ENCODE results near the gene TRANK1. TPM values are rescaled to one million over a fixed set of nuclear protein-coding genes. Genes with fewer than 3 reads are reported as not detected.

TRANK1 gene
- total and polyA plus RNA-seq, 7 experiments from 2014 or later = 29.6 to 113 (median 75.3) TPM

DNA sequence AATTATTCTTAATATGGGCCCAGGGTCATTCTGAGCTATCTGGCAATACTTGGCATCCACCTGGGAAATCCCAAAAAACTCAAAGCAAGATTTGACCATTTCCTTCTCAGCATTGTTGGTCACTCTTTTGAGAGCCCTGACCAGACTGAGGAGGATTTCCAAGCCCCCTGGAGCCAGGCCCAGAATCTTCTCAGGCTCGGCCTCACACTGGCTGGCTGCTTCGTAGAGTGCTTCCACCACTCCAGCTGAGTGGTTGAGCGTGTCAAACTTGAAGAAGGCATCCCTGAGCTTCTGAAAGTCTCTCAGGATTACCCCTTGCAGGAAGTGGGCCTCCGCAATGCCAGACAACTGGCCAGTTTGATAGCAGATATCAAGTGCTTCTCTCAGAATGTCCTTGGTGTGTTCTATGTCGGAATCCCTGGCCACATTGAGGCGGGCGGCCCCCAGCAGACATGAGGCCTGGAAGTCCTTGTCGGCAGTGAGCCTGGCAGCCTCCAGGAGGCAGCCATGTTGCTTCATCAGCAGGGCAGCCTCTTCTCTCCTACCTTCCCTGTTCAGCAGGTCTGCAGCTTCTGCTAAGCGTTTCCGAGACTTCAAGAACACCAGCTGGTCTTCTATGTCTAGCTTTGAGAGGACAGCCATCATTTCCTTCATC is 111.6 kb downstream of the TRANK1 start:
- ChIA-PET POLR2A (no interaction called here), CTCF (no interaction called here)
- peaks cover 0 to 13% (median 0%) of the 10 kb centered on the region in 7 donors for H3K4me1 Mint-ChIP-seq
- Histone ChIP-seq H3K27ac (ENCODE audit: low read depth, low read length) (no peak overlapping the region), H3K9me3 (ENCODE audit: control insufficient read depth in 2 of 3, low read length in 3 of 3) (no peaks in the 10 kb centered on the region), H3K36me3 (ENCODE audit: control insufficient read depth in 2 of 3, insufficient read depth in 3 of 3, low read length in 3 of 3) (peaks cover 38 to 92% (median 40%) of the 10 kb centered on the region in 3 experiments), H3K4me3 (ENCODE audit: low read length) (no peak overlapping the region), H3K27me3 (ENCODE audit: control insufficient read depth in 2 of 2, insufficient read depth in 2 of 2, low read length in 2 of 2) (no peaks in the 10 kb centered on the region), H3K4me1 (ENCODE audit: control insufficient read depth in 2 of 2, insufficient read depth in 2 of 2, low read length in 2 of 2) (no peaks in the 10 kb centered on the region)
- ATAC-seq (no peak), DNase-seq (no peak)
- H3K4me3 Mint-ChIP-seq = no peak overlapping the region
- peak overlapping the region in 1 of 9 donors; percentile 31 for H3K27ac Mint-ChIP-seq
- intact Hi-C loops (cut with micrococcal nuclease) = no loop called here
- peaks cover 17 to 57% (median 27%) of the 10 kb centered on the region in 5 donors for H3K36me3 Mint-ChIP-seq
- H3K27me3 Mint-ChIP-seq = no peaks in the 10 kb centered on the region
- no peaks in the 10 kb centered on the region for H3K9me3 Mint-ChIP-seq

DNA sequence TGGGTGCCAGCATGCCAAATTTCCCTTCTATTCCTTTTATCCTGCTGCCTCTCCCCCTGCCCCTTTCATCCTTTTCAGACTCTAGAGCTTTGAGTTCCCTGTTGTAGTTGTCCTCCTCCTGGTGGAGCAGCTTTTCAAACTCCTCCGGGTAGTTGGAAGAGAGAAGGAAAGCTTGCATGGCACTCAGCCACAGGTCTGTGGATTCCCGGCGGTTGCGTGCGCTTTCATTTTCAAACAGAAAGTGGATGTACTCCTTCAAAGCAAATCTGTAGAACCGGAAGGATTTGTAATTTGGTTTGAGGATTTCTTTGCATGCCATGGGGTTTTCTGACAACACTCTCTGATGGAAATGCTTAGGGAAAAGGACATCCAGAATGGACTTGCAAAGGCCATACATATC is 112.4 kb downstream of the TRANK1 start:
- Histone ChIP-seq H3K36me3 (ENCODE audit: control insufficient read depth in 2 of 3, insufficient read depth in 3 of 3, low read length in 3 of 3) (peaks cover 36 to 95% (median 36%) of the 10 kb centered on the region in 3 experiments), H3K9me3 (ENCODE audit: control insufficient read depth in 2 of 3, low read length in 3 of 3) (no peaks in the 10 kb centered on the region), H3K27ac (ENCODE audit: low read depth, low read length) (no peak overlapping the region), H3K4me3 (ENCODE audit: low read length) (no peak overlapping the region), H3K4me1 (ENCODE audit: control insufficient read depth in 2 of 2, insufficient read depth in 2 of 2, low read length in 2 of 2) (no peaks in the 10 kb centered on the region), H3K27me3 (ENCODE audit: control insufficient read depth in 2 of 2, insufficient read depth in 2 of 2, low read length in 2 of 2) (no peaks in the 10 kb centered on the region)
- peaks cover 0 to 12% (median 0%) of the 10 kb centered on the region in 7 donors for H3K4me1 Mint-ChIP-seq
- intact Hi-C loops (cut with micrococcal nuclease) = no loop called here
- H3K27ac Mint-ChIP-seq = no peak overlapping the region
- POLR2A ChIA-PET = no interaction called here
- DNase-seq (no peak), ATAC-seq (no peak)
- H3K4me3 Mint-ChIP-seq = no peak overlapping the region
- CTCF ChIA-PET = no interaction called here
- H3K27me3 Mint-ChIP-seq = no peaks in the 10 kb centered on the region
- peaks cover 17 to 65% (median 30%) of the 10 kb centered on the region in 5 donors for H3K36me3 Mint-ChIP-seq
- H3K9me3 Mint-ChIP-seq = no peaks in the 10 kb centered on the region

DNA sequence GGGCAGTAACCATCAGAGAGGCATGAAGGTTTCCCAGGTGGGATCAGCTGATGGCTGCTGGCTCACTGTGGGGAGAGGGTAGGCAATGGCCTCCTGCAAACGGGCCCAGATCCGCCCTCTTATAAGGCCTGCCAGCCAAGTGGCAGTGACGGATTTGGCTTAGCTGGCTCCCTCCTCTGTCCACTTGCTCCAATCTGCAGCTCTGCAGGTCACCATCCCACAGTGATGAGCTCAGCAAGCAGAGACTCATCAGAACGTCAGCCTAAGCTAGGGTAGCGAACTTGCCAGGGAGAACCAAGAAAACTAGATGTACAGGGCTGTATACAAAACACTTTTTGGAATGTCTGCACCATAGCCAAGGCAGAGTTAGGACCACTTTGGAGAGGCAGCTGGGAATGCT is 117.7 kb downstream of the TRANK1 start:
- H3K9me3 ChIP-seq (ENCODE audit: control insufficient read depth in 2 of 3, low read length in 3 of 3) = no peaks in the 10 kb centered on the region
- no peaks in the 10 kb centered on the region for H3K4me1 ChIP-seq (ENCODE audit: control insufficient read depth in 2 of 2, insufficient read depth in 2 of 2, low read length in 2 of 2)
- H3K36me3 Mint-ChIP-seq = peaks cover 20 to 68% (median 22%) of the 10 kb centered on the region in 5 donors
- intact Hi-C loops (cut with micrococcal nuclease) = no loop called here
- CTCF ChIA-PET = no interaction called here
- H3K4me3 Mint-ChIP-seq = no peak overlapping the region
- H3K27me3 ChIP-seq (ENCODE audit: control insufficient read depth in 2 of 2, insufficient read depth in 2 of 2, low read length in 2 of 2) = no peaks in the 10 kb centered on the region
- POLR2A ChIA-PET = interaction anchor here (0.6 kb wide), 1 partner anchor 12 kb away, joined by 3 read pairs; no protein-coding TSS in a partner anchor
- H3K27me3 Mint-ChIP-seq = no peaks in the 10 kb centered on the region
- no peak overlapping the region for H3K27ac ChIP-seq (ENCODE audit: low read depth, low read length)
- no peaks in the 10 kb centered on the region for H3K9me3 Mint-ChIP-seq
- H3K36me3 ChIP-seq (ENCODE audit: control insufficient read depth in 2 of 3, insufficient read depth in 3 of 3, low read length in 3 of 3) = peaks cover 16 to 81% (median 26%) of the 10 kb centered on the region in 3 experiments
- peaks cover 0 to 9% (median 0%) of the 10 kb centered on the region in 7 donors for H3K4me1 Mint-ChIP-seq
- DNase-seq = no peak
- H3K4me3 ChIP-seq (ENCODE audit: low read length) = no peak overlapping the region
- no peak for ATAC-seq
- H3K27ac Mint-ChIP-seq = peak overlapping the region in 2 of 9 donors; percentile 22 to 72

DNA sequence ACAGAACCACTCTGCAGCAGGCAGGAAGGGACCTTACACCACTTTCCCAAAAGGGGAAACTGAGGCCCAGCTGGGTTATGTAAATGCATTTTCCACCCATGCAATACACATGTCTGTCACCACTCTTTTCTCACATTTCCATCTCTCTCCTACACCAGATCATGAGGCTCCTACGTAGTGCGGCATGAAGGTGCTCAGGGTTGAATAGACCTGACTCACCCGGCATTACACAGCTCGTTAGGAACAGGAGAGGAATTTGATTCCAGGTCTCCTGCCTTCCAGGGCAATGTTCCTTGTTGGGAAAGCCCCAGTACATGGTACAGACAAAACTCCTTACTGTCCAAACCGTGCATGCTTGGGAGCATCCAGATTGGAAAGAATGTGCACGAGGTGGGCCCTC is 118.6 kb downstream of the TRANK1 start:
- Mint-ChIP-seq H3K27me3 (no peaks in the 10 kb centered on the region), H3K27ac (peak overlapping the region in 3 of 9 donors; percentile 31 to 60 (median 59)), H3K4me3 (no peak overlapping the region), H3K36me3 (peaks cover 18 to 65% (median 18%) of the 10 kb centered on the region in 5 donors), H3K9me3 (no peaks in the 10 kb centered on the region), H3K4me1 (peaks cover 0 to 6% (median 0%) of the 10 kb centered on the region in 7 donors)
- POLR2A ChIA-PET = no interaction called here
- intact Hi-C loops (cut with micrococcal nuclease) = no loop called here
- Histone ChIP-seq H3K36me3 (ENCODE audit: control insufficient read depth in 2 of 3, insufficient read depth in 3 of 3, low read length in 3 of 3) (peaks cover 13 to 72% (median 26%) of the 10 kb centered on the region in 3 experiments), H3K4me1 (ENCODE audit: control insufficient read depth in 2 of 2, insufficient read depth in 2 of 2, low read length in 2 of 2) (no peaks in the 10 kb centered on the region), H3K4me3 (ENCODE audit: low read length) (no peak overlapping the region), H3K9me3 (ENCODE audit: control insufficient read depth in 2 of 3, low read length in 3 of 3) (no peaks in the 10 kb centered on the region), H3K27ac (ENCODE audit: low read depth, low read length) (no peak overlapping the region), H3K27me3 (ENCODE audit: control insufficient read depth in 2 of 2, insufficient read depth in 2 of 2, low read length in 2 of 2) (no peaks in the 10 kb centered on the region)
- CTCF ChIA-PET = no interaction called here
- DNase-seq = no peak
- ATAC-seq = no peak

DNA sequence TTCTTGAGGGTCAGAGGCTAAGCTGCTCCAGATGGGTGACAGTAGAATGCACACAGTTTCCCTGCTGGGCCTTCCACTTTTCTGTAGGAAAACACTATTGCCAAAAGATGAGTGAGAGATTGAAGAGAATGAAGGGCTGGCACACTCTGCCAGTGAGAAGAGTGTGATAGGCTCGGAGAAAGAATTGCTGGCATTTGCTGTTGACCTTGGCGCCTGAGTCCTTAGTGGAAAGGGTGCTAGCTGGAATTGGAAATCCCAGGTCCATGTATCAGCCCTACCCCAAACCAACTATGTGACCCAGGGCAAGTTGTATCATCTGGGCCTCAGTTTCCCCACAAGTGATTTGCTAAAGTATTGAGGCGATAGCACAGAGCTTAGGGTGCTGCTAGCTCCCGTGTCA is 120.4 kb downstream of the TRANK1 start:
- ChIA-PET POLR2A (no interaction called here), CTCF (interaction anchor here (1.4 kb wide), 1 partner anchor 135 kb away, joined by 4 read pairs; no protein-coding TSS in a partner anchor)
- Histone ChIP-seq H3K4me3 (ENCODE audit: low read length) (no peak overlapping the region), H3K27ac (ENCODE audit: low read depth, low read length) (no peak overlapping the region), H3K27me3 (ENCODE audit: control insufficient read depth in 2 of 2, insufficient read depth in 2 of 2, low read length in 2 of 2) (no peaks in the 10 kb centered on the region), H3K4me1 (ENCODE audit: control insufficient read depth in 2 of 2, insufficient read depth in 2 of 2, low read length in 2 of 2) (no peaks in the 10 kb centered on the region), H3K36me3 (ENCODE audit: control insufficient read depth in 2 of 3, insufficient read depth in 3 of 3, low read length in 3 of 3) (peaks cover 5 to 61% (median 21%) of the 10 kb centered on the region in 3 experiments), H3K9me3 (ENCODE audit: control insufficient read depth in 2 of 3, low read length in 3 of 3) (no peaks in the 10 kb centered on the region)
- peak overlapping the region in 4 of 9 donors; percentile 22 to 79 (median 35) for H3K27ac Mint-ChIP-seq
- no peaks in the 10 kb centered on the region for H3K9me3 Mint-ChIP-seq
- H3K4me1 Mint-ChIP-seq = peaks cover 0 to 4% (median 0%) of the 10 kb centered on the region in 7 donors
- no peaks in the 10 kb centered on the region for H3K27me3 Mint-ChIP-seq
- DNase-seq = no peak
- H3K4me3 Mint-ChIP-seq = no peak overlapping the region
- H3K36me3 Mint-ChIP-seq = peaks cover 10 to 62% (median 15%) of the 10 kb centered on the region in 5 donors
- no peak for ATAC-seq
- intact Hi-C loops (cut with micrococcal nuclease) = no loop called here

DNA sequence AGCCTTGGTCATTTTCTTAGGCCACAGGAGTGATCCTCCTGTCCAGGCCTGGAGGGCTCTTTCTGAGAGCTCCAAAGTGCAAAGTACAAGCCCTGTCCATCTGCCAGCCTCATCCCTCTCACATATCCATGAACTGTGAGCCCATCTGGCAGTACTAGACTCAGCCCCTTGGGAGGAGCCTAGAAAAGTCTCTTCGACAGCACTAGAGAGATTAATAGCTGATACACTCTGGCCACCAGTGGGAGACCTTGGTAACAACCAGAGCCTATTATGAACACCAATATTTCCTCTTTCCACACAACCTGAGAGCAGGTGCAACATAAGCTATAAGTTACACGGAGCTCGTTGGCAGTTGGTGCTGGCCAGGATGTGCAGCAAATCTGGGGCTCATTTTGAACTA is 121.0 kb downstream of the TRANK1 start:
- H3K9me3 Mint-ChIP-seq = no peaks in the 10 kb centered on the region
- Histone ChIP-seq H3K36me3 (ENCODE audit: control insufficient read depth in 2 of 3, insufficient read depth in 3 of 3, low read length in 3 of 3) (peaks cover 0 to 54% (median 15%) of the 10 kb centered on the region in 3 experiments), H3K27me3 (ENCODE audit: control insufficient read depth in 2 of 2, insufficient read depth in 2 of 2, low read length in 2 of 2) (no peaks in the 10 kb centered on the region), H3K9me3 (ENCODE audit: control insufficient read depth in 2 of 3, low read length in 3 of 3) (no peaks in the 10 kb centered on the region), H3K4me3 (ENCODE audit: low read length) (no peak overlapping the region), H3K4me1 (ENCODE audit: control insufficient read depth in 2 of 2, insufficient read depth in 2 of 2, low read length in 2 of 2) (no peaks in the 10 kb centered on the region), H3K27ac (ENCODE audit: low read depth, low read length) (no peak overlapping the region)
- DNase-seq (no peak), ATAC-seq (no peak)
- no peak overlapping the region for H3K4me3 Mint-ChIP-seq
- peak overlapping the region in 3 of 9 donors; percentile 28 to 48 (median 47) for H3K27ac Mint-ChIP-seq
- H3K27me3 Mint-ChIP-seq = no peaks in the 10 kb centered on the region
- POLR2A ChIA-PET = no interaction called here
- intact Hi-C loops (cut with micrococcal nuclease) = no loop called here
- CTCF ChIA-PET = no interaction called here
- H3K36me3 Mint-ChIP-seq = peaks cover 10 to 57% (median 14%) of the 10 kb centered on the region in 5 donors
- peaks cover 0 to 4% (median 0%) of the 10 kb centered on the region in 7 donors for H3K4me1 Mint-ChIP-seq

DNA sequence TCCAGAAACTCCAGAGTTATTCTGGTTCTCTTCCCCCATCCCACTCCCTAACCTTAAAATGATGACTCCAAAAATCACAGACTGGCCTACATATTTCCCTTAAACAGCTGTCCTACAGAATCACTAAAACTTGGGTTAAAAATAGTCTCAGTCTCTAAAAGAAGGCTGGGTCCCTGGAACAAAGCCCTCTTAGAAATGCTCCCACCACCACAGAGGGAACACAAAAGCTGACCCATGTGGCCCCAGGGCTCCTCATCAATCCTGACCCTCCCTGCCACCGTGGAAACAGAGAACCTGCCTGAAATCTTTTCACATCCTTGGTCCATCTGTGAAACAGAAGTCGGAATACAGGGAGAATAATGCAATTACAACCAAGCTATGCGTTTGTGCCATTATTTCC is 124.8 kb downstream of the TRANK1 start:
- POLR2A ChIA-PET = no interaction called here
- no peak overlapping the region for H3K4me3 ChIP-seq (ENCODE audit: low read length)
- Mint-ChIP-seq H3K9me3 (peaks cover 0 to 2% (median 0%) of the 10 kb centered on the region in 11 donors), H3K27me3 (no peaks in the 10 kb centered on the region), H3K36me3 (peaks cover 0 to 22% (median 0%) of the 10 kb centered on the region in 5 donors), H3K4me3 (no peak overlapping the region), H3K4me1 (peaks cover 0 to 4% (median 0%) of the 10 kb centered on the region in 7 donors), H3K27ac (no peak overlapping the region)
- DNase-seq (no peak), ATAC-seq (no peak)
- peaks cover 0 to 17% (median 6%) of the 10 kb centered on the region in 3 experiments for H3K36me3 ChIP-seq (ENCODE audit: control insufficient read depth in 2 of 3, insufficient read depth in 3 of 3, low read length in 3 of 3)
- intact Hi-C loops (cut with micrococcal nuclease) = no loop called here
- H3K9me3 ChIP-seq (ENCODE audit: control insufficient read depth in 2 of 3, low read length in 3 of 3) = no peaks in the 10 kb centered on the region
- no peak overlapping the region for H3K27ac ChIP-seq (ENCODE audit: low read depth, low read length)
- no peaks in the 10 kb centered on the region for H3K4me1 ChIP-seq (ENCODE audit: control insufficient read depth in 2 of 2, insufficient read depth in 2 of 2, low read length in 2 of 2)
- no peaks in the 10 kb centered on the region for H3K27me3 ChIP-seq (ENCODE audit: control insufficient read depth in 2 of 2, insufficient read depth in 2 of 2, low read length in 2 of 2)
- CTCF ChIA-PET = interaction anchor here (0.6 kb wide), 1 partner anchor 679 kb away, joined by 3 read pairs; no protein-coding TSS in a partner anchor

All from naive thymus-derived CD4-positive, alpha-beta T cell (primary cell).